ENCODE measurements around the gene STIL.
"Not testable (repeated sequence)": the region's sequence is repeated elsewhere in the genome, so short reads cannot be mapped to it uniquely, and the experiment has no call there.

STIL gene

DNA sequence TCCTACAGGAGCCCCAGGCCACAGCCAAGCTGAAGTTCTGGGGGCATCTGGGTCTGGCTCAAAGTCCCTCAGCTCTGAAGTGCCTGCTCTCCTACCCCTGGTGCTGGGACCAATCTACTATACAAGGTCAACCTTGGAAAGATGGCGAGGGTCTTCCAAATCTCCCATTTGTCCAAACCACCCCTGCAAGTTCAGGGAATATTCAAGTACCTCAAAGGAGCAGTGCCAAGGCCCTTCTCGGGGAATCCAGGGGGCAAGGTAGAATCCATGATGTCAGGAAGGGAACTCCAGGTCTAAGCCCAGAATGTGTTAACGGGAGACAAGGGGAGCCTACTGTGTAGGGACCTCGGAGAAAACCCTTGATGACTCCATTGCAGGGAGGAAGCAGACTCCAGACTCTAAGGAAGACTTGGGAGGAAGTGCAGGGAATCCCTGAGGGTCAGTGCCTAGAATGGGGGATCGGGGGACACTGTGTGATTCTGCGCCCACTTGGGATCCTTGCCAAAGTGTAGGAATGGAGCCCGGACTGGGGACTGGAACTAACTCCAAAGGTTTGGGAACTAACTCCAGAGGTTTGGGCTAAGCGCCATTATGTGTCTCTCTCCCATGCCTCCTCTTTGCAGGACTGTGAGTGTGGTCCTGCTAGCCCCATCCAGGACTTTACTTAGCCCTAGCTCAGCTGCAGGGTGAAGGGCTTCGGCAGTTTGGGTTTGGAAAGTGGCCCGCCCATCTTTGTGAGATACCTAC is 90.6 kb downstream of the STIL start:
- no peak for DNase-seq (ENCODE audit: low read depth in 3 of 3, low spot score in 1 of 3)

DNA sequence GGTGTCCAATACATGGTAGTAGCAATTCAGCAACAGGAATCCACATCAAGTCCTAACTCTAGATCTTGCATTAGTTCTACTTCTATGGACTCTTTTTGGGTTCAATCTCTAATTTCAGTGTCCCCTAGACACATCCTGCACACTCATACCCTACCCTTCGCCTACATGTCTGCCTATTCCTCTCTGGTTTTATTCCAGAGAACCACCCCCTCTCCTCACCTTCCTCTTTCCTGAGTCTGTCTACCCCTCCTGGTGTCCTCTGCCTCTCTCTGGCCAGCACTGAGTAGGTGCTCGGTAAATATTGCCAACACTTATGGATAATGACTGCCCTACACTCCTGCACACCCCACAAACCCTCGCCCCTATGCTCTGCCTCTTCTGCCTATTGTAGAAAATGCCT is 91.5 kb downstream of the STIL start:
- no peak for DNase-seq (ENCODE audit: low read depth in 3 of 3, low spot score in 1 of 3)

DNA sequence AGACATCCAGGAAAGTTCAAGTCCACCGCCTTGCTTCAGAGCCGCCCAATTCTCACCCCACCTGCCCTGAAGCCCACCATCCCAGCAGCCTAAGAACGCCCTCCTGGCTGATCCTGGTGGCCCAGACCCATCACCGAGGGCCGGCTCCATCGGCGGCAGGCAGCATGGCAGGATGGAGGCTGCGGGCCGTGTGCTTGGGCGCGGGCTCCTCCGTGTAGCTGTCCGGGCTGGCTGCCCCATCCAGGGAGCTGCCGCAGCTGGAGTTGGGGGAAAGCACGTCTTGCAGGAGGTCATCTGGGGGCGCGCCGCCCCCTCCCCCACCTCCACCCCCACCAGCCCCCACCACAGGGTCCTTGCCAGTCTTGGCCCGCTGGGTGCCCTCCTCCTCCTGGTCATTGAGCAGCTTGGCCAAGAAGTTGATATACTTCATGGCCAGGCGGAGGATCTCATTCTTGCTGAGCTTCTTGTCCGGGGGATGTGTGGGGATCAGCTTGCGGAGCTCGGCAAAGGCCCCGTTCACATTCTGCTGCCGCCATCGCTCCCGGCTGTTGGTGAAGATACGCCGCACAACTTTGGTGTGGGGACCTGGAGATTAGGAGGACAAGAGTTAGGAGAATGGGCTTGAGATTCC is 94.2 kb downstream of the STIL start:
- DNase-seq (ENCODE audit: low read depth in 3 of 3, low spot score in 1 of 3) = no peak

DNA sequence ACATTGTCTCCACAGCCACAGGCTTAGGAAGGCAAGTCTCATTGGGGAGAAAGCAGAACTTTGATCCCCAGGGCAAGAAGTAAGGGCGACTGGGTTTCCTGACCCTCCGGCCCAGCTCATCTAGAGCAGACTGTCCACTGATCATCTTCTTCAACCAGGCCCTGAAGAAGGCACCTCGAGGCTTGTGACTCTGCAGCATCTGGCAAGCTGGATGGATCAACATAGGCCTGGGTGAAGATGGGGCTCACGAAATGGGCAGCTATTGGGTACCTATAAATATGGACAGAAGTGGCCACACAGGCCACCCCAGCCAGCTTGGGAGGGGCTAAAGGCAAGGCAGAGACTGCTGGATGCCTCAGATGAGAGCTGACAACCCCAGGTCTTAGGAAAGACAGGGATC is 94.9 kb downstream of the STIL start:
- DNase-seq (ENCODE audit: low read depth in 3 of 3, low spot score in 1 of 3) = no peak

DNA sequence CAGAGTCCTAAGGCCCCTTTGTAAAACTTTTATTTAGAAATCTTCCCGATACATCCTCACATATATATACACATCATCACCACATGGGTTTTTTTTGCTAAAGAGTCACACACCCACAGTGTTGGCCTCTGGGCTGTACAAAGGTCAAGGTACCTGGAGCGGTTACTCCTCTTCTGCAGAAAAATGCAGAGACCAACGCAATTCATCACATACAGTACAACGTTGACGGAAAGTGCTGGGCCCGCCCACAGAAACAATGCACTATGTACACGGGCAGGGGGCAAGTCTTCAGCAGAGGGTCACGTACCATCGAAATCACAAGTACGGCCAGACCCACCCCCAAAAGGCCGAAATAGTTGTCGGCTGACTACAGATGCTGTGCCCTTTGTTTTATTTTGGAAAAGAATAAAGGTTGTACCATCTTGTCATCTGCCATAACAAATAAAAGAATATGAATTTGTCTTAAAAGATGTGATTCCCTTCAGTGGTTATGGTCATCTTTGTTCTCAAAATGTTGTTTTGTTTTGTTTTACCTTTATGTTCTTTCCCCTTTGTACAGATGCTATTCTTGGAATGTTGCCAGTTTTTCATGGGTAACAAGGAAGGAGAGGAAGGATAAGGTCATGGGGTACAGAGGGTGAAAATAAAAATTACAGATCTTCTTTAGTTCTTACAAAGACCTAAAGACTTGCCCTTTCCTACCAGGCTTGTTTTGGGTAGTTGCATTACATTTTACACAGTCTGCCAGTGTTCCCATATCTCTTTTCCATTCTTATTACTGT is 97.5 kb downstream of the STIL start:
- no peak for DNase-seq (ENCODE audit: low read depth in 3 of 3, low spot score in 1 of 3)

DNA sequence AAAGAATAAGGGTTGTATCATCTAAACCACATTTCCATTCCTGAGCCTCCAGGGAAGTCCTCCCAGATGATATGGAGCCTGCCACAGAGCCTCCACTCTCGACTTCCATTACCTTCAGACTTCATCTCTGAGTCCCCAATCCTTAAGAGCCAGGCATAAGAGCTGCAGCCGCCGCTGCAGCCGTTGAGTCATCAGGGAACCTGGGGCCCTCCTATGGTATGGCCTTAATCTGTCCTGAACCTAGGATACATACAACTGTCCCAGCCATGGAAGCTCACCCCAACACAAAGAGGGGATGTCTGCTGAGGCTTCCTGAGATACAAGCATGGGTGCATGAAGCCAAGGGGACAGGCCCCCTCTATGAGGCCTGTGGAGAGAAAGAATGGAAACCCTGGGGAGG is 98.2 kb downstream of the STIL start:
- DNase-seq (ENCODE audit: low read depth in 3 of 3, low spot score in 1 of 3) = no peak

DNA sequence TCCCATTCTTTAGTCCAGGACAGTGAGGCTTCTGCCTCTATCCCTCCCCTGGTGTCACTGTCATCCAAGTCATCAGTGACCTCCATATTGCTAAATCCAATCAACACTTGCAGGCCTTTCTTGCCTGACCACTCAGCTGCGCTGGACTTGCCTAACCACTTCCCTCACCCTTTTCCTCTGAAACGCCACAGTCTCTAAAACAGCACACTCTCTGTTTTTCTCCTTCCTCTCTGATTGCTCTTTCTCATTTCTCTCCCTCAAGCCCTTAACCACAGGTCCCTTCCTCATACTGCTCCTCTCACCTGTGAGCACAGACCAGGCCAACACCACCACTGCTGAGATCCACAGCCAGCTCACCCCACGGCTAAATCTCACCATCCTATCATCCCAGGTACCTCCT is 99.4 kb downstream of the STIL start:
- DNase-seq (ENCODE audit: low read depth in 3 of 3, low spot score in 1 of 3) = no peak

DNA sequence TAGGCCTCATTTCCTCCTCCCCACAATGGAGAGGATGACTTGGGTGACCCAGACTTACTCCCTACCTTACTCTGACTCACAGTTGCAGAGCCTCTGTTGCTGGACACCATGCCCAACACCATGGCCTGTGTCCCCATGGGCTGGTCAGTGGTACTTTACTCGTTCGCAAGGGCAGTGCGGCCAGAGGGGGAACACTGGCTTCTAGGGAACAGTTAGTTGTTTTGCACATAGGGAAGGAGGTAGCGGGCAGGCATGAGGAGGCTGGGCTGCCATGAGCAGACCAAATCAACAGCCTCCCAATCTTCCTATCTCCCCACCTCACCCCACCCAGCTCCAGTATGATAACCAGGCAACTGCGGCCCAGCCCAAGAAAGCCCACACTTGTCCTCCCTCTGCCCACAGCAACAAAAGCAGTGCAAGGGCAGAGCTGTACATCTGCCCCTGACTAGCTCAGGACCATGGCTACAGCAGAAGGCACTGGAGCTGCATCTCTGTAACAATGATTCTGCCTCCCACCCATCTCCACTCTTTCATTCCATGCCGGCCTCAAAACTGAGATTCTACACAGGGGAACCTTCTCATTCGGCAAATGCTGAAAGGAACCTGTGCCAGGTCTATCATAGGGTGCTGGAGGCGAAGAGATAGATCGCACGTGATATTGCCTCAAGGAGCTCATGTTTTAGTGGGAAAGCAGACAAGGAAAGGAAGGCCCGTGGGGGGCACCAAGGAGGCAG is 100.5 kb downstream of the STIL start:
- DNase-seq (ENCODE audit: low read depth in 3 of 3, low spot score in 1 of 3) = no peak

DNA sequence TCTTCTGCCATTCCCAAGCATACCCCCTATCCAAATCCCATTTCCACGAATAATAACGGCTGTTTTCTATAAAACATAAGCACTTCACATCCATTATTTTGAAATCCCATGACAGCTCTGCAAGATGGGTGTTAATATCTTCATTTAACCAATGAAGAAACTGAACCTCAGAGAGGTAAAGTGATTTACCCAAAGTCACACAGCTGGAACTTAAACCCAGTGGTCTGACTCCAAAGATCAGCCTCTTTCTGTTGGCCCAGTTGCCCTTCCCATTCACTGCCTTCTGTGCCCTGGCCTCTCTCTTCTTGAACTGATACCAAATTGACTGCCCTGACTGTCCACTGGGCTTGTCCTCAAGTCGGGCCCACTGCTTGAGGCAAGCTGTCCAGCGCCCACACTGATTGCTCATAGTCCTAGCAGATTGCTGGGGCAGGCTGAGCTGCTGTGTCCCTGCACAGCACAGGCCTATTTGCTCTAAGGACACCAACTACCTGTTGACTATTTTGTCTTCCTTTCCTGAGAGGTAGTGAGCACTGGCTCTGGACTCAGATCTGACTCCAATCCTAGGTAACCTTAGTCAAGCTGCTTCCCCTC is 101.2 kb downstream of the STIL start:
- DNase-seq (ENCODE audit: low read depth in 3 of 3, low spot score in 1 of 3) = no peak

DNA sequence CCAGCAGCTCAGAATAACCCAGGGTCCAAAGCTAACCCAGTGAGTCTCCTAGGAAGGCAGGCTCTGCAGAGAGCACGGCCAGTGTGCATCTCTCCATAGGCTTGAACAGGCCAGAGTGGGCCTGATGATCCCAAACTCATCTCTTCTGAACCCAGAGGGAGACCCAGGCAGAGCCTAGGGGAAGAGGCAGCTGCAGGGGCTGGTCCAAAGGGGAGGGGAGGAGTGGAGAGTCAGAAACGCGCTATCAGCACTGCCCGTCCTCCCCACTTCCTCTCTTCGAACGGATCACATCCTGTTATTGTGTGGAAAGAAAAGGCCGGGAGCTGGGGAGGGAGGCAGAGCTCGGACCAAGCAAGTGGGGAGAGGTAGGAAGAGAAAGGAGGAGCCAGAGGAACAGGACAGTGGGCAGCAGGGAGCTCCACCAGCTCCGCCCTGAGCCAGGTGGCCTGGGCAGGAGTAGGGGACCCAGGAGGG is 102.1 kb downstream of the STIL start:
- no peak for DNase-seq (ENCODE audit: low read depth in 3 of 3, low spot score in 1 of 3)

DNA sequence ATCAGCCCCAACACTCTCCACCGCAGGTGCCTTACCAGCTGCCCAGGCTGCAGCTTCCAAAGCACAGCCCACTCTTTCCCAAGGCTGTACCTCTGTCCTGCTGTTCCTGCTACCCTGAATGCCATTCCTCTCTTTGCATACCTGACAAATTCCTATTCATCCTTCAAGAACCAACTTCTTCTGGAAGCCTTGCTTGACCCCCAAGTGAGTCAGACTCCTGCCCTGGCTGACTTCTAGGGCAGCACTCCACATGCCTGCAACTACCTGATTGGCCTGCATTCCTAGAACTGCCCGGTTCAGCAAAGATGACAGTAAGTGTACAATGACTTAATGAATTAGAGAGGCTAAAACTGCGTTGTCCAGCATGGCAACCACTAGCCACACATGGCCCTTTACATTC is 103.3 kb downstream of the STIL start:
- DNase-seq (ENCODE audit: low read depth in 3 of 3, low spot score in 1 of 3) = no peak

DNA sequence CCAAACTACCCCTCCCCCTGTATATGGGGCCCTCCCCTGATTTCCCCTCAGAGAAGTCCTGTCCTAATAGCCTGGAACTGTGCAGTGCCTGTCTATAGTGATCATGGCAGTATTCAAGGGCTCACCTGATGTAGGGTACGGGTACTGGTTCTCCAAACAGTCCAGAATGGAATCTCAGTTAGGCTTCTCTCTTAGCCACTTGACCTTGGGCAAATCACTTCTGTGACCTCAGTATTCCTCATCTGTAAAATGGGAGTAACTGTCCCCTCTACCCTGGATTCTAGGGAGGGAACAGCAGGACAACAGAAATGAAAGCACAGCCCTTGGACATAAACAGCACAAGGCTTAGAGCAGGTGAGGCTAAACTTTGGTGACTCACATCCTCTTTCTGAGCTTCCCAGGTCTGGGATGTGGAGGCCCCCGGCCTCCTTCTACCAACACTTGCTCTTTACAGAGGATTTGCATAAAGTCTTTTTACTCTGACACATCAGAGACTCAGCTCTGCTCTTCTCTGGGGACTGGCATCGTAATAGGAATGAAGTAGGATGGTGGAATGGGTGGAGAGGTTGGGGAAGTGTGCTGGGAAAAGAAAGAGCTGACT is 104.1 kb downstream of the STIL start:
- no peak for DNase-seq (ENCODE audit: low read depth in 3 of 3, low spot score in 1 of 3)

DNA sequence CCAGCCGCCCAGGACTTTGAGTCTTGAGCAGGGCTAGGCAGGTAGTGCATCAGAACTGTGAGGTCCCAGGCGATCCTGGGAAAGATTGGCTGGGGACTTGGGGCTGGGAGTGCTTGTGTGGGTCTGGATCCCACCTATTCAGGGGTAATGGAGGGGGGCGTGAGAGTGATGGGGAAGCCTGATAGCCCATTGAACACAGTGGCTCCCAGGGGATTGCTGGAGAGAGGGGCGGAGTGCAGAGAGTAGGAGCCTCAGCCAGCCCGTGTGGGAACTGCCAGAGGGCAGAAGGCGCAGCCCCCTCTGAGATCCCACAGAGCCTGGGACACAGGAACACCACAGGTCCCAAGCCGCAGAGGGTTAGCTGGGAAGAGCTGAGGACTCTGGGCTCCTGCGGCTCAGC is 104.9 kb downstream of the STIL start:
- DNase-seq (ENCODE audit: low read depth in 3 of 3, low spot score in 1 of 3) = no peak

DNA sequence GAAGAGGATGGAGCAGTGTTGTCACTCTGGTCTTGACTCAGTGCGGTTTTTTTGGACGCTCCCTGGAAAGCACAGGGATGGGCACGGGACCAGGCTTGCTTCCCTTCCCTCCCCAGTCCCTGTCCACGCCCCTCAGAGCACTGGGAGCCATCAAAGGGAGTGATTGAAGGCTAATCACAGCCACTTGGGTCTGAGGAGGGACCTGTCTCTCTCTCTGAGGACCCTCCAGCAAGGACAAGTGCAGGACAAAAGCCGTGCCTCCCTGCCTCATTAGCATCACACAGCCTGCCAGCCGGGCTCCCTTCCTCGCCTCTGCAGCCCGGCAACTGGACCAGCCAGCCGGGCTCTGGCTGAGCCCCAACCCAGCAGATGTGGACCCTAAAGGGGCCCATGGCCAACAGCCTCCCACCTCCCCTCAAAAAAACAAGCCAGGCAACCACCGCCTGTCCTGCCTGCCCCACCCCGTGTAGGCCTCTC is 105.5 kb downstream of the STIL start:
- DNase-seq (ENCODE audit: low read depth in 3 of 3, low spot score in 1 of 3) = no peak

DNA sequence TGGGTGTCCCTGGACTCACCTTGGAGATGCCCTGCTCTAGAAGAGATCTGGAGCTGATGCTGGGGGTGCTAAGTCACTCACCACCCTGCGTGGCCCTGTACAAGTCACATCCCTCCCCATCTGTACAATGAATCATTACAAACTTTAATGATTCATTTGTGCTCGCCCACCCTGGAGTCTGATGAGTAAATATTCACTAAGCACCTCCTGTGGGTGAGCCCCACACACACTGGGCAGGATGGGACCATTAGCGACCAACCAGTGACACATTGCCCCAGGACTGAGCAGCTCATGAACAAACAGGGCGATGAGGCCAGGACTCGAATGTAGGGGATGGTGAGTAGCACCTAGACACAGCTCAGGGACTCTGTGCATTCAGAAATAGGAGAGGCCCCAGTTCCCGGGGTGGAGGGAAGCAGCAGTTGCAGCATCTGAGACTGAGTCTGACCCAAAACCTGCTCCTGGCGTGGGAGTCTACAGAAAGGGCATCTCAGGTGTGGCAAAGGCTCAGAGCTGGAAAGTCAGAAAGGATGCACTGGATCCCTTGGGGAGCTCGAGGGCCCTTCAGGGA is 106.1 kb downstream of the STIL start:
- no peak for DNase-seq (ENCODE audit: low read depth in 3 of 3, low spot score in 1 of 3)

DNA sequence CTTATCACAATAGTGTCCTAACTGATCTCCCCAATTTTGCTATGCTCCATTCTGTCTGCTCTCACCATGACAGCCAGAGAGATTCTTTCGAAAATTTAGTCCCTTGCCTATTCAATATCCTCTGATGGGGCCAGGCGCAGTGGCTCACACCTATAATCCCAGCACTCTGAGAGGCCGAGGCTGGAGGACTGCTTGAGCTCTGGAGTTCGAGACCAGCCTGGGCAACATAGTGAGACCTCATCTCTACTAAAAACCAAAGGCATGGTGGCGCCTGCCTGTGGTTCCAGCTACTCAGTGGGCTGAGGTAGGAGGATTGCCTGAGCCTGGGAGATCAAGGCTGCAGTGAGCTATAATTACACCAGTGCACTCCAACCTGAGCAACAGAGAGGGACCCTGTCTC is 108.0 kb downstream of the STIL start:
- no peak for DNase-seq (ENCODE audit: low read depth in 3 of 3, low spot score in 1 of 3)

DNA sequence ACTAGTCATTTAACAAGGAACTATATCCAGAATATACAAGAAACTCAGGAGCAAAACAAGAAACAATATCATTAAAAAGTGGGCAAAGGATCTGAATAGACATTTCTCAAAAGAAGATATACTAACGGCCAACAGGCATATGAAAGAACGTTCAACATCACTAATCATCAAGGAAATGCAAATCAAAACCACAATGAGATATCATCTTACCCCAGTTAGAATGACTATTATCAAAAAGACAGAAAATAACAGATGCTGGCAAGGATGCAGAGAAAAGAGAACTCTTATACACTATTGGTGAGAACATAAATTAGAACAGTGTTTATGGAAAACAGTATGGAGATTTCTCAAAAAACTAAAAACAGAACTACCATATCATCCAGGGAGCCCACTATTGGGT is 110.4 kb downstream of the STIL start:
- DNase-seq (ENCODE audit: low read depth in 3 of 3, low spot score in 1 of 3) = not testable (repeated sequence)

DNA sequence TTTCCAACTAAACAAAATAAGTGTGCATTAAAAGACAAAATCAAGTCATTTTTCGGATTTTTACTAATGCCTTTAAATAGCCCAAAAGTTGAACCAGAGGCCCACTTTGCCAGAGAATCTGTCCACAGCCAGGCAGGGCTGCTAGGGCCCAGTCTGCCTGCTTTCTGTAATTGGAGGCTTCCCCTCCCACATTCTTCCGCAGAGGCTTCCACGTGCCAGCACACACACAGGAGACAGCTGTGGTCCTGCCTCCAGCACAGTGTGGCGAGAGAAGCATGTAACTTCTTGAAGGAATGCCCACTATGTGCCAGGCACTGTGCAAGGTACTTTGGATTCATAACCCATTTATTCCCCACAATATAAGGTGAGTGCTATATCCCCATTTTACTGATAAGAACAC is 112.8 kb downstream of the STIL start:
- DNase-seq (ENCODE audit: low read depth in 3 of 3, low spot score in 1 of 3) = no peak
